Keratinocyte (primary cell): ENCODE measurements around the gene ANKRD44.

ENCODE experiments used
- CTCF ChIP-seq, 3 experiments: IDR thresholded peaks in 1 of 3; conservative IDR thresholded peaks in 1 of 3; optimal IDR thresholded peaks in 1 of 3; 2 replicates in 2 of 3; 3 replicates in 1 of 3; pipeline versions ENCODE3 to v1.5.1; 2011; ENCODE audit warnings: low read length in 3 of 3, mild to moderate bottlenecking in 3 of 3, moderate library complexity in 2 of 3, control low read depth in 1 of 3, inconsistent platforms in 1 of 3; ENCODE audit not compliant: insufficient read depth in 2 of 3; ENCODE audit errors: extremely low read depth in 1 of 3
- EZH2 ChIP-seq: IDR thresholded peaks from one replicate; pipeline ENCODE4 v1.6.1; 2012; ENCODE audit warnings: inconsistent platforms, mild to moderate bottlenecking, low read length, moderate library complexity

- TF ChIP-seq CTCF (optimal IDR thresholded peaks at IDR 0.05 in 1 of 3, IDR thresholded peaks at IDR 0.05 in 1 of 3, conservative IDR thresholded peaks at IDR 0.05 in 1 of 3; ENCODE audit: extremely low read depth in 1 of 3, insufficient read depth in 2 of 3, low read length in 3 of 3) (no peak), EZH2 (no peak)
Observed at GRCh38 chr2:197280015-197280702, 30.4 kb downstream of the ANKRD44 start.
